Stimulated activated CD8-positive, alpha-beta memory T cell treated with anti-CD3 and anti-CD28 coated beads, Interleukin-4, amount 100 ng/mL, for 48 hours (primary cell): ENCODE data around the gene NR5A2.

ENCODE experiments used
- DNase-seq: peaks from one replicate; pipeline ENCODE4 v3.0.0-alpha.2; 2020

Gene NR5A2

DNA sequence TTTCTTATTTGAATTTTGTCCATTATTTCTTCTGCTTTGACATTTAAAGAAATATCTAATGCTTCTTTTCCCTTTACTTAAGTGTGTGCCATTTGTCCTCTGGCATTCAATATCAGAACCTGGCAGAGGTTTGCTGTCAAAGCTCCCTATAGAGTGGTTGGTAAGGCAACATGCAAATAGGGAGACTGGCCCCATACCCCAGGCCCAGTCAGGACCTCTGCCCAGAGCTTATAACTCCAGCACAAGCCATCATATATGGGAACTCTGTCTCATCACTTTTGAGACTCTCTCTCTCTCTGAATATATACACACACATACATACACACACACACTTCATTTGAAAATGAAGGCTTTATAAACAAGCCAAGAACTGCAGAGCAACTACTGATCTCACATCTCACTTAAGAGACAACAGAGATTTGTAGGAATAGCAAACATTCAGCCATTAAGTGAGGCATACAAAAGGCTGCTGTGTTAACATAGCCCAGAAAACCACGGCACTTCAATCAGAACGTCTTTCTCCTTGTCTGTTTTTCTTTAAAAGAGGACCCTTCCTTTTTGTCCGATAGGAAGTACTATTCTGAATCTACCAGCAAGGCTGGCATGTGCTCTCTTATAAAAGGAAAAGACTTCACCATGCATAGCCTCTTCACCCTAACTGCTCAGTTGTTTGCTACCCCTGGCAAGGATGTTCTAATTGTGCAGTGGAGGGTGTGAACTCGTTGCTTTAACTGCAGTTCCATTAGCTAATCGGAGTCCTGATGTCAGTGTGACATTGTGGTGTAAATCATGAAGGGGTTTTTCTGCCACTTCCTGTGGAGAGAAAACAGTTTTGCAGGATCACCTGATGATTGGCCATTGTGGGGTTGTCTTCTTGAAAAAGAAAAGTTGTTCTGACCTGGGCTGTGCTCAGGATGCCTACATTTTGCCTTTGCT lies 101.7 kb downstream of the NR5A2 start:
- no peak for DNase-seq

DNA sequence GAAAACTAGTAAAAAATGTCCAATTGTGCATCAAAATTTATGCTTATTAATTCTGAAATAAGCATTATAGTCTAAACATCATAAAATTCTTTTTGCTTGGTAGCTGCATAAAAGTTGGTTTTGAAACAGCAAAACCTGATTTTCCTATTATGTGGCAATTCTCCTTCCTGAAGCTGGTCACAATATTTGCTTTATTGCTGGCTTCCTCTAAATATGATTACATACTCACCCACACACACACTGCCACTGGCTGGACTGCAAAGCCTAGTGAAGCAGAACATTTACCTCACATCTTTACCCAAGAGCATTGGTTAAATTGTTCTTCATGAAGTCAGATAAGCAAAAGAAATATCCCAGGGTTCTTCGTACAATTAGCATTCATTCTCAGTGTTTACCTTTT lies 103.0 kb downstream of the NR5A2 start:
- DNase-seq = no peak

DNA sequence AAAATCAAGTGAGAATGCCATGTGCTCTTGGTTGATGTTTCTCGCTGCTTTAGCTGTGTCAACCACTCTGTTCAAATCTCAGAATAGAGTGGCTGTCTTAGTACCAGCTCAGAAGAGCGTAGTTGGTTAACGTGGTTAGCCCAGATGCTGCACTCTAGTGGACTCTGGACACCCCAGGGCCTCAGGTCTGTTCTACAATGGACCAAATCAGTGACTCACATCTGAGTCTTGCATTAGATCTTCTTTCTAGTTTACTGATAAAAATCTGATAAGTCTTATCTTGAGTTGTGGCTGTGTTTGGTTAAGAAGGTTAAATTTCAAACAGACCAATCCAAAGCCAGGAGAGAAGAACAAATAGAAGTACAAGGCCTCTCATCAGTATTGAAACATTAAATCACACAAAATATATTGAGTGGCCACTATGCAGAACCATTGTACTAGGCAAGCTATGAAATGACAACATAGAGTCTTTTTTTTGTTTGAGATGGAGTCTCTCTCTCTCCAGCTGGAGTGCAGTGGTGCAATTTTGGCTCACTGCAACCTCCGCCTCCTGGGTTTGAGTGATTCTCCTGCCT lies 104.1 kb downstream of the NR5A2 start:
- no peak for DNase-seq

DNA sequence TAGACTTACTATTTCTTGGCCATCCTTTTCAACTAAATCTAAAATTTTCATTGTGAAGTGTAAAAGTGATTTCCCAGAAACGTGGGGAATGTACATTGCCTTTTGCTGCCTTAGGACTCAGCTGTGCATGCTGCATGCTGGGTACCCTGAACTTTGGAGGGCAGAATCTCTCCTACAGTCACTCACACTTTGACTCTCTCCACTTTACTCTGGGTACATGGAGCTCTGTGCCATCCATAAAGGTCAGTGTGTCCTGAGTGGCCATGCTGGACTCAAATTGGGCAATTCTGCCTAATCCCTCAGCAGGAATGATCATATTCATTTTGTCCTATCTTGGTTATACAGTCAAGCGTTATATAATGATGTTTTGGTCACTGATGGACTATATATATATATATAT lies 105.6 kb downstream of the NR5A2 start:
- DNase-seq = no peak

DNA sequence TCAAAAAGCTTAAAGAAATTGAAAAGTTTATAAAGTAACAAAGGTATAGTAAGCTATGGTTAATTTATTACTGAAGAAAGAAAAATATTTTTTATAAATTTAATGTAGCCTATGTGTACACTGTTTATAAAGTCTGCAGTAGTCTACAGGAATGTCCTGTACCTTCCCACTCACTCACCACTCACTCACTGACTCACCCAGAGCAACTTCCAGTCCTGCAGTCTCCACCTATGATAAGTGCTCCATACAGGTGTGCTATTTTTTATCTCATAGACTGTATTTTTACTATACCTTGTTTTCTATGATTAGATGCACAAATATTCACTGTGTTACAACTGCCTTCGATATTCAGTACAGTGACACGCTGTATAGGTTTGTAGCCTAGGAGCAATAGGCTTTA lies 106.6 kb downstream of the NR5A2 start:
- no peak for DNase-seq

DNA sequence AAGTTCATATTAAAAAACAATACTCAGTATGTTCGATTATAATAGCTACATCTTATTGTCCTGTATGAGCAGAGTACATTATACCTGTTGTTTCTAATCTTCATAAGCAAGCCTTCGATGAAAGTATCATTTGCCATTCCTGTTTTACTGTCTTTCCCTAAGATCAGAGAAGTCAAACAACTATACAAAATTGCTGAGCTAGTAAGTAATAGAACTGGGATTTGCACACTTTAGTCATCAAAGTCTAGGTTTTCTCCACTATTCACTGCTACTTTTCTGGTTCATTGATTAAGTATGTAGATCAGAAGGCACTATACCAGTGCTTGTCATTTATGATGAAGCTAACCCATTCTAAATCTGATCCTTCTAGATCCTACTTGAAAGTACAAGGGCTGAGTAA lies 108.9 kb downstream of the NR5A2 start:
- DNase-seq = no peak

DNA sequence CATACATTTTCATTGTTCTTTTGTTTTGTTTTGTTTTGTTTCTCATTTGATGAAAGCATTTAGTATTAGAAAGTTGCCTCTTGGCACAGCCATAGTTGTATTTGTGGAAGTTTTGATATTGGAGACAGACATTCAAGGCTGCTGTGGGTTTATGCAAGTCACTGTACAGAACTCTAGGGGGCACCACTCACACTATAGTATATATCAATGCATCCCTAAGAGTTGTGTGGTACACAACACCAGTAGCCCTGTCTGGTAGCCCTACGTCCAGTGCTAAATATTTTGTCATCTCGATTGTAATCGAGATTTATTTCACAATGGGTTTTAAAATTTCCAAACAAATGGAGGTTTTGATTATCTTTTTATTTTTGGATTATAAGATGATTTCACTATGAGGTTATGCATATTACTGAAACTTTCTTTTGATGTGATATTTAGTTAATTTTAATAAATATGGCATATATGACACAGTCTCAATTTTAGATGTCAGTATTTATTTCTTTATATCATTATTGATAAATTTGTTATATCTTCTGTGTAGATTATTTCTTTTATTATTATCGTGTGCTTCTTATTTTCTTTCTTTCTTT lies 112.2 kb downstream of the NR5A2 start:
- DNase-seq = no peak

DNA sequence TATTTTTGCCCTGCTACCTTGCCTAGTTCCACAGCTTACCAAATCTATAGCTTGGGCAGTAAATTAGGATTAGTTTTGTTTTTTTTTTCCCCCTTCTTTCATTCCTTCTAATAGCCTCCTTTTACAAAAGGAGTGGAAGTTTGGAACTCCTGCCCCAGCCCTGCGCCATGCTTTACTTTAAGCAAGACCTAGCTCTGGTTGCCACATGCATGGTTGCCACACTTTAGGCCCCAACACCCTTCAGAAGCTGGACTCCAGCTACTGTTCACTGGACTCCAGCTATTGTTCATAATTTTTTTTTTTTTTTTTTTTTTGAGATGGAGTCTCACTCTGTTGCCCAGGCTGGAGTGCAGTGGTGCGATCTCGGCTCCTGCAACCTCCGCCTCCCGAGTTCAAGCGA lies 115.8 kb downstream of the NR5A2 start:
- no peak for DNase-seq

DNA sequence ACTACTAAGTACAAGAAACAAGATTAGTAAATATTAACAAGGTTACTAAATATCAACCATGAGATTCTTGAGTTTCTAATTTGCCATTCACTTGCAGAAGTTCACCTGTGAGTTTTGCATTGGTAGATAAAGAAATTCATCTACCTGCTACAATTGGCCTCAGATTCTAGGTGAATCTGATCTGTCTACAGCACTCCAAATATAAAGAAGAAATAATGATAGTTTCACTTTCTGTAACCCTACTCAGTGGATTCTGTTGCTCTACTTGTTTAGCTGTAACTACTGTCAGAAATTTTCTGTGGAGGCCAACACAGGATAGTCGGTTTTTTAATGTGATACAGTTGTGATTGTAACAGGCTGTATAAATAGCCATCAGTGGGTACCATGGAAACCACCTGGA lies 118.6 kb downstream of the NR5A2 start:
- DNase-seq = no peak

DNA sequence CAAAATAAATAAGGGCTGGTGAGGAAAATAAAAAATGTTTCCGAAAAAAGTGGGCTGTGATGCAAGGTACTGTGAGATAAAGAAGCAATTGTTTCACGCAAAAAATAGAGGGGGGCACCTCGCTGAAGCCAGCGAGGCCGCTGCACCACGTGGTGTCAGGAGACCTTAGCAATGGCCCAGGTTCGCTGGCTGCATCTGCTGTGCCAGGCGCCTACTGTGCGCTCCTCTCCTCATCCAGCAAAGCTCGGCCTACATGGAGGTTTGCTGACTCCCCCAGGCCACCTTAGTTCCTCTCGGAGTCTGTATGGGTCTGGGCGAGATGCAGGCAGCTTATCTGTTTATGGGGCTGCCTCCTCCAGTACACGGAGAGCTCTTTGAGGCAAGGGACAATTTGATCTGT lies 119.6 kb downstream of the NR5A2 start:
- no peak for DNase-seq

DNA sequence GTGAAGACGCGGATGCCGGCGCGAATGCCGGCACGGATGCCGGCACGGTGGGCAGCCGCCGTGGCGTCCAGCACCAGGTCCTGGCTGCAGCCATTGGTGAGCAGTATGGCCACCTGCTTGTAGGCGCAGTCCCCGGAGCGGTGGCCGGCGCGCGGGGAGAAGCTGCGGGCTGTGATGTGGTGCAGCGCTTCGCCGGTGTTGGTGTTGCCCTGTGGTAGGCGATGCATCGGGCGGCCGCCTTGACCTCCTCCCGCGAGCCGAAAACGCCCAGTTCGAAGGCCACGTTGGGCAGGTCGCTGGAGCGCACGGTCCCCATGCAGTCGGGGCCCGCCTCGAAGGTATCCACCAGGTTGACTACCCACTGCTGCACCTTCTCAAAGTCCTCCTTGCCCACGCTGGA lies 120.2 kb downstream of the NR5A2 start:
- no peak for DNase-seq

DNA sequence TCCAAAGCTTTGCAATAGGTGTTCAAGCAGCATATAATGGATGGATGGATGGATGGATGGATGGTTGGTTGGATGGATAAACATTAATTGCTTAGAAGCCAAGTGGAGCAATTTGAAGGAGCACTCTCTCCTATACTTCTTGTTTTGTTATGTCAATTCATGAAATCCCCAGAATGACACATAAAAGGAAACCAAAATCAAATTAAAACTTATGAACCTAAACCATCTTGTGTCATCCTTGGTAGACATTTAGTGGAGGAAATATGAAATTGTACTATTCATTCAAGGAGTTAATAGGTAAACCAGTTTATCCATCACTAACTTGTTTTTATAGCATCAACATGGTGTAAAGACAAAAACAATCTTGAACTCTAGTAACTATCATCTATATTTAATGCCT lies 122.5 kb downstream of the NR5A2 start:
- DNase-seq = no peak

DNA sequence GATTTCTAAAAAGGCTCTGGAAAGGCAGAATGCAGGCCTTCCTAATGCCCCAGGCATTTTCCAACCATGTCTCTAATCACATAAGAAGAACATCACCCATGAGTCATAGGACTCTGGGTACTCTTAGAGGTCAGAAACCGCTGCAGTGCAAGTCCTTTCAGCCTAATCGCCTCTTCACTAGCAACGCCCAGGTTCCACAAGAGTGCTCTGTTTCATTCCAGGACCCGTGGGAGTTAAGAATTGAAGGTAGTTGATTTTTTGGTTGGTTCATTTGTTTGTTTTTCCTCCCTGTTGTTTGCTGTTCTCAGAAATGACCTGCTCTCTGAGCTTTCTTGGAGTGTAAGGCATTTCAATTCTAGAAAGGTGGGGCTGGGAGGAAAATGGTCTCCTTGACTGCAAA lies 123.2 kb downstream of the NR5A2 start:
- DNase-seq = peak; percentile 37

DNA sequence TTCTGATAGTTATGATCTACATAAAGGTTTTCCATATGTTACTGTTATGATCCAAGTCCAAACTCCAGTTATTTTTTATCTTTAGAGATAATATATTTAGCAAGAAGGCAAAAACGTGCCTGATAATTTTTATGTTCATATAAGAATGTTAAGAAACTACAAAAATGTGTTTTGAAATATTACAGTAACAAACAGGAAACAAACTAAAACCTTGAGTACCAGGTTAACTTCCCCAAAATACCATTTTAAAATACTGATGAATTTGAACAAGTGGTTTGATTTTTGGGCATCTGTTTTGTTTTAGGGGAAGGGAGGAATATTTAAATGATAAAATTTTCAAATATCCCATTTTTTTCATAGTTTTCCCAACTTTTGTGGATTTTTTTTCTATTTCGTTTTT lies 124.8 kb downstream of the NR5A2 start:
- DNase-seq = no peak

DNA sequence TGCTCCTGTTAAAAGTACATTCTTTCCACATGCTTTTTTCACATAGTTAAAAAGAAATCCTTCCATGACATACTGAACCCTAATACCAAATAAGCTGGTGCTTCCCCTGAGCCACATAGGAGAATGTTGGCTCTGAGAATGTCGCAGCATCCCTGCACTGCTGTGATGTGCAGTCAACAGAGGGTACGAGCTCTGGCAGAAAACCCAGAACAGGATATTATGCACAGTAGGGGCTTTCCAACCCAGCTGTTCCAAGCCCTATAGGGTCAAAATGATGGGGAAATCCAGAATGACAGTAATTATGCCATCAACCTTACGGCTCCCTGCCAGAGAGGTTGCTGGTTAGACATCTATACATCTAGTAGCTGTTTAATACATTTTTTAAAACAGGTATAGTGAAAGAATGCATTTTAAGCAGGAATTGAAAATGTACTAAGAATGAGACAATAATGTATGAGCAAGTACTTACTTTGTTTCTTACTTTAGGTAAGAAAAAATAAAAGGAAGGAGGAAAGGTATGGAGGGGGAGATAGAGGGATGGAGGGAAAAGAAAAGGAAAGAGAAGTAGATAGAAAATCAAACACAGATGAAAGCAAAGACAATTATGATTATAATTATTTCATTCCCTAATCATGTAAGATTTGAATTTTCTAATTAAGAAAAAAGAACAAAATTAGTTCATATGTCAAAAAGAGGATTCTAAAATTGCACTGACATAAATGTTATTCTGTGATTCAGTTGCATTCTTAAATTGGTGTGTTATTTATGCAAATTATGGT lies 126.0 kb downstream of the NR5A2 start:
- DNase-seq = peak; percentile 47

DNA sequence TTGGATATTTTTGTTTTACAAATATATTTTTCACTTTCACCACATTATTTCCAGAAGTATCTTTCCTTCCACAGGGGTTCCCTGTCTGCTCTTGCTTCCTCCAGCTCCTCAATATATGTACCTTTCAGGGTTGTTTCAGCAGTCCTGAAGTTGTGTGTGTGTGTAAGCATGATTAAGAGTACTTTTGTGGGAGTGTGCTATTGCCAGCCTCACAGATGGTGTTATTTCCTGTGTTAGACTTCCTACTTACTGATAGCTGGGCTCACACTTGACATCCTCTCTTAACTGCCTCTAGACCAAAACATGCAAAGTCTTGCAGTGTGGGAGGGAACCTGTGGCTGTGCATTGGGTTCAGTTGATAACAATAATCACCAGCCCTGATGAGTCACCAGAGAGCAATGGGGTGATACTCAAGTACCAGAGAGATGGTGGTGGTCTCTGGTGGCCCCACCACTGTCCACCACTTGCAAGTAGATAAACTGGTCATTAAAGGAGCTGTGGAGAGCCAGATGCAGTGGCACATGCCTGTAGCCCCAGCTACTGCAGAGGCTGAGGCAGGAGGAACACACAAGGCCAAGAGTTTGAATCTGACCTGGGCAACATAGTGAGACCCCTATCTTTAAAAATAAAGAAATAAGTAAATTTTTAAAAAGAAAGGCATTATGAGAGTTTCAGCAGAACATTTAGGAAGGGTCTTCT lies 126.7 kb downstream of the NR5A2 start:
- peak; percentile 50 for DNase-seq

DNA sequence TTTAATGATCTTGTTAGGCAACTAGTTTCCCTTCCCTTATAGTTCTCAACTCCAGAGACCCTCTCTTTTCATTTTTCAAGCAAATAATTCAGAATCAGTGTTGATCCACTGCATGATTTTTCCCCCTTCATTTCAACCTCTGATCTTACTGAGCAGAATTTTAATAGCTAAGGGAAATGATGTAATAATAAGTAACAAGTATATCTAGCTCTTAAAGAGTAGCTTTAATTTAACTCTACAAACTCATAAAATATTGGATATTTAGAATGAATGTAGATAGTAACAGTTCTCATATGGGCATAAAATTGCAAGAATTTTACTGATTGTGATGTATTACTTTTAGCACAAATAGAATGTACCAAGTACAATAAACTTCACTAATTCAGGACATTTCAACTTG lies 130.2 kb downstream of the NR5A2 start:
- DNase-seq = no peak

DNA sequence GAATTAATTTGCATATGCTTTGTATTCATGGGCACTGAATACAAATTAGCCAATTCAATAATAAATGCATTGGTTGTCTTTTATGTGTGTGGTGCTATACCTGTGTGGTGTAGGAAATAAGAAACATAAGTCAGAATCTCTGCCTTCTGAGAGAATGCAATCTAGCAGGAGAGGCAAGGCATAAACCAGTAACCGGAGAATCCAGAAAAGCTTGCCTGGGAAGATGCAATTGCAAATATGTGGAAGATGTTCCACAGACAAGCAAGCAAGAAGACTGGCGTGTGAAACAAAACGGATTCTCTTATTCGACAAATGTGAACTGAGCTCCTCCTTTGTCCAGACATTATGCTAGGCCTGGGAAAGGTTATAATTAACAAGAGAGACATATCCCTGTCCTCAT lies 134.3 kb downstream of the NR5A2 start:
- no peak for DNase-seq

DNA sequence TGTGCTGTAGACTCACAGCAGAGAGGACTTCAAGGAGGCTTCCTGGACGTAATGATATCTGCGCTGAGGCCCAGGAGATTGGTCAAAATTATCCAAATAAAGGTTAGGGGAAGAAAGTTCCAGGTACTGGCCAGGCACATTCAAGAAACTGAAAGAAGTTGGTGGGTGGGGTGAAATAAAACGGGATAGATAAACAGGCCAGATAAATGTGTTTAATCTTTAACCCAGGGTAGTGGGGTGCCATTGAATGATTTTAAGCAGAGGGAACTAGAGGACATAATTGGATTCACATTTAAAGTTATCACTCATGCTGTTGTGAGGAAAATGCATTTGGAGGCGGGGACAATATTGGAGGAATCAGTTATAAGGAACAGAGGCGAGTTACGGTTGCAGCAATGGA lies 134.7 kb downstream of the NR5A2 start:
- no peak for DNase-seq

DNA sequence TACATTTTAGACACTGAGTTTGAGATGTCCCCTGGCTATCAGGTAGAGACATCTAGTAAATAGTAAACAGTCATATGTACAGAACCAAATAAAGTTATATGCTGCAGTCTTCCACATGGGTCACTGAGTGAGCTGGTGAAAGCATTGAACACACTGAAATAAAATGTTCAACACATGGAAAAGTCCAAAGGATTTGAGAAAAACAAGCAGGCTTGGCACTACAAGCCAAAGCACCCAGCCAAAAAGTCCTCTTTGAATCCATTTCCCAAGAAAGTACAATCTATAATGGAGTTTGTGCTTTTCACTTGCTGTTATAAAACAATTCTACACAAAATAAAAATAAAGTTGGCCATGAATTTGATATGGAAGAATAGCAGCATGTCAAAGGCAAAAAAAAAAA lies 135.4 kb downstream of the NR5A2 start:
- no peak for DNase-seq

DNA sequence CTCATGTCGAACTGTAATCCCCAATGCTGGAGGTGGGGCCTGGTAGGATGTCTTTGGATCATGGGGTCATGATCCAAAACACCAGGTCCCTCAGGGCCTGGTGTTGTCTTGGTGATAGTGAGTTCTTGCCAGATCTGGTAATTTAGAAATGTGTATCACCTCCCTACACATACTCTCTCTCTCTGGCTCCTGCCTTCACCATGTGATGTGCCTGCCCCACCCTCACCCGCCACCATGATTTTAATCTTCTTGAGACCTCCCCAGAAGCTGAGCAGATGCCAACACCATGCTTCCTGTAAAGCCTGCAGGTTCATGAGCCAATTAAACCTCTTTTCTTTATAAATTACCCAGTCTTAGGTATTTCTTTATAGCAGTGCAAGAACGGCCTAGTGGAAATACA lies 136.4 kb downstream of the NR5A2 start:
- DNase-seq = no peak

DNA sequence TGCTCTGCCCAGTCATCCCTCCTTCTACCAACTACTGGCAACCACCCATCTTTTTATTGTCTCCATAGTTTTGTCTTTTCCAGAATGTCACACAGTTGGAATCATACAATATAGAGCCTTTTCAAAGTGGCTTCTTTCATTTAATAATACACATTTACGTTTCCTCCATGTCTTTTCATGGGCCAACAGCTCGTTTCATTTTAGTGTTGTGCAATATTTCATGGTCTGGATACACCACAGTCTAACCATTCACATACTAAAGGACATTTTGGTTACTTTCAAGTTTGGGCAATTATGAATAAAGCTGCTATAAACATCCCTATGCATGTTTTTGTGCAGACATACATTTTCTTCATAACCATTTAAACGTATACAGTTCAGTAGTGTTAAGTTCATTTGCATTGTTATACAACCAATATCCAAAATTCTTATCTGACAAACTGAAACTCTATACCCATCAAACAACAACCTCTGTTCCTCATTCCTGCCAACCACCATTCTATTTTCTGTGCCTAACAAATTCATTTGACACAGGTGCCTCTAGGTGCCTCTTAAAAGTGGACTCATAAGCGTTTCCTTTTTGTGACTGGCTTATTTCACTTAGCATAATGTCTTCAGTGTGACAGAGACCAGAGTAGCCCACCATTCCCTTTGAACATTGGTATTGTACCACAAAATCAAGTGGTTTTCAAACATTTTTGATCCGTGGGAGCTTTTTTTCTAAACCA lies 138.1 kb downstream of the NR5A2 start:
- no peak for DNase-seq
